DOHH2 (cell line): ENCODE results near the gene ADAT1.

Source experiments
- CTCF ChIP-seq: fragments of 200-600 bp; sonication (generic); IDR thresholded peaks from one replicate; pipeline ENCODE4 v1.5.1; 2014; ENCODE audit warnings: antibody characterized with exemption, mild to moderate bottlenecking, low read depth, low read length; ENCODE audit not compliant: poor library complexity, severe bottlenecking
- EZH2phosphoT487 ChIP-seq: fragments of 200-600 bp; sonication (generic); IDR thresholded peaks from 2 replicates; pipeline ENCODE4 v1.6.1; 2017; ENCODE audit warnings: borderline replicate concordance, mild to moderate bottlenecking, antibody characterized with exemption, low read length, moderate library complexity, mixed read lengths

- TF ChIP-seq EZH2phosphoT487 (no peak), CTCF (no peak)
Measured at GRCh38 chr16:75614066-75614897, 8.8 kb downstream of the ADAT1 start.
